ENCODE measurements around the gene TAGLN2.

DNA sequence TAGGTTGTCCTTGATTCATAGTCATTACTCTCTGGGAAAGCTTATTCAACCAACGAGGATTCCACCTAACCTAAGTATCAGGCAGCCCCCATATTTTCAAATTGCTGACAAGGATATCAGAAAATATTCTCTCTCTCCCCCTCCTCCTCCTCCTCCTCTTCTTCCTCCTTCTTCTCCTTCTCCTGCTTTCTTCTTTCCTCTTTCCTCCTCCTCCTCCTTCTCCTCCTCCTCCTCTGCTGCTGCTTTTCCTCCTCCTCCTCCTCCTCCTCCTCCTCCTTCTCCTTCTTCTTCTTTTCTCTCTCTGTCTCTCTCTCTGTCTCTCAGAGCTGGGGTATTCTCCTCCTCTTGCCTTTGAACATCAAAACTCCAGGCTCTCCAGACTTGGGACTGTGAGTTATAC, 22.6 kb upstream of the TAGLN2 start:
- TF ChIP-seq POLR2A (IDR thresholded peaks at IDR 0.05) (no peak), POLR2AphosphoS5 (IDR thresholded peaks at IDR 0.05) (no peak)
- TF ChIP-seq, protein P1, sequence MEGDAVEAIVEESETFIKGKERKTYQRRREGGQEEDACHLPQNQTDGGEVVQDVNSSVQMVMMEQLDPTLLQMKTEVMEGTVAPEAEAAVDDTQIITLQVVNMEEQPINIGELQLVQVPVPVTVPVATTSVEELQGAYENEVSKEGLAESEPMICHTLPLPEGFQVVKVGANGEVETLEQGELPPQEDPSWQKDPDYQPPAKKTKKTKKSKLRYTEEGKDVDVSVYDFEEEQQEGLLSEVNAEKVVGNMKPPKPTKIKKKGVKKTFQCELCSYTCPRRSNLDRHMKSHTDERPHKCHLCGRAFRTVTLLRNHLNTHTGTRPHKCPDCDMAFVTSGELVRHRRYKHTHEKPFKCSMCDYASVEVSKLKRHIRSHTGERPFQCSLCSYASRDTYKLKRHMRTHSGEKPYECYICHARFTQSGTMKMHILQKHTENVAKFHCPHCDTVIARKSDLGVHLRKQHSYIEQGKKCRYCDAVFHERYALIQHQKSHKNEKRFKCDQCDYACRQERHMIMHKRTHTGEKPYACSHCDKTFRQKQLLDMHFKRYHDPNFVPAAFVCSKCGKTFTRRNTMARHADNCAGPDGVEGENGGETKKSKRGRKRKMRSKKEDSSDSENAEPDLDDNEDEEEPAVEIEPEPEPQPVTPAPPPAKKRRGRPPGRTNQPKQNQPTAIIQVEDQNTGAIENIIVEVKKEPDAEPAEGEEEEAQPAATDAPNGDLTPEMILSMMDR (IDR thresholded peaks at IDR 0.05): no peak

Data from prostate gland (tissue), 2 donors.